ENCODE results near the gene ESYT3. TPM values are rescaled to one million over a fixed set of nuclear protein-coding genes. Genes with fewer than 3 reads are reported as not detected.

The ESYT3 gene
- total RNA-seq, 1 donor, result 0.72 TPM

DNA sequence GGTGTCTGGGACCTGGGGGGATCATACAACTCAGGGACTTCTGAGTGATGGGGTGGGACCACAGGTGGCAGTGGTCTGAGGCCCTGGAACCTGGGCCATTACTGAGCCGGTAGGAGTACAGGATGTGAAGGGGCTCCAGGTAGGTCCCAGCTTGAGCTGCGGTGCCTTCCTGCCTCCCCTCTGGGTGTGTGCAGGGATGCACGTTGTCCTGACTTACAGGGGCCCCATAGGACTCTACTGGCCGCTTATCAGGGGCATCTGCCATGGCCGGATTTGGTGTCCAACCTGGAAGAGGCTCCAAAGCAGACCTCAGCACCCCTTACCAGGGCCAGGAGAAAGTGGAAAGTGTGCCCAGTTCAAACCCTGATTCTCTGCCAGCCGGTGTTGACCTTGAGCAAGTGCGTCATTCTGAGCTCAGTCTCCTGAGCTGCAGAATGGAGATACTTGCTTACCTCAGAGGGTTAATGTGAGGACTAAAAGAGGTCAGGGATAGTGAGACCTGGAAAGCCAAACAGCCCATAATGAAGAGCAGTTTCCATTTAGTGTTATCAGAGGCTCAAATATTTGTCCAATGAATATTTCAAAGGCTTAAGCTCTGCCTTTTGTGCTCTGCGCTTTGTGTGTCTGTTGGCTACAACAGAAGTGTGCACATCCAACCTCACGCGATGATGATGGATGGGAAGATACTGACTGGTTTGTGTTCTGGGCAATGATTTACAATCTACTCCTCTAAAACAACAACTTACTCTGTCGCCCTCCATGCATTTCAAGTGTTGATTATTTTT lies 35.4 kb upstream of the ESYT3 start:
- no peak overlapping the region for H3K4me2 ChIP-seq (ENCODE audit: insufficient read depth, low read length)
- no peaks in the 10 kb centered on the region for H3K27me3 ChIP-seq (ENCODE audit: insufficient read depth, low read length)
- H4K20me1 ChIP-seq (ENCODE audit: insufficient read depth, low read length), result peaks cover 19% of the 10 kb centered on the region
- H3K4me1 ChIP-seq (ENCODE audit: insufficient read depth, low read length), result no peaks in the 10 kb centered on the region
- H3K36me3 ChIP-seq (ENCODE audit: insufficient read depth, low read length), result peaks cover 45% of the 10 kb centered on the region
- TF ChIP-seq, protein P1, sequence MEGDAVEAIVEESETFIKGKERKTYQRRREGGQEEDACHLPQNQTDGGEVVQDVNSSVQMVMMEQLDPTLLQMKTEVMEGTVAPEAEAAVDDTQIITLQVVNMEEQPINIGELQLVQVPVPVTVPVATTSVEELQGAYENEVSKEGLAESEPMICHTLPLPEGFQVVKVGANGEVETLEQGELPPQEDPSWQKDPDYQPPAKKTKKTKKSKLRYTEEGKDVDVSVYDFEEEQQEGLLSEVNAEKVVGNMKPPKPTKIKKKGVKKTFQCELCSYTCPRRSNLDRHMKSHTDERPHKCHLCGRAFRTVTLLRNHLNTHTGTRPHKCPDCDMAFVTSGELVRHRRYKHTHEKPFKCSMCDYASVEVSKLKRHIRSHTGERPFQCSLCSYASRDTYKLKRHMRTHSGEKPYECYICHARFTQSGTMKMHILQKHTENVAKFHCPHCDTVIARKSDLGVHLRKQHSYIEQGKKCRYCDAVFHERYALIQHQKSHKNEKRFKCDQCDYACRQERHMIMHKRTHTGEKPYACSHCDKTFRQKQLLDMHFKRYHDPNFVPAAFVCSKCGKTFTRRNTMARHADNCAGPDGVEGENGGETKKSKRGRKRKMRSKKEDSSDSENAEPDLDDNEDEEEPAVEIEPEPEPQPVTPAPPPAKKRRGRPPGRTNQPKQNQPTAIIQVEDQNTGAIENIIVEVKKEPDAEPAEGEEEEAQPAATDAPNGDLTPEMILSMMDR (IDR thresholded peaks at IDR 0.05; ENCODE audit: extremely low read depth, low read depth, low read length), result no peak
- H3K27ac ChIP-seq (ENCODE audit: low read depth, low read length), result no peak overlapping the region
- H3K79me2 ChIP-seq (ENCODE audit: insufficient read depth, low read length), result peaks cover 8% of the 10 kb centered on the region
- H3K4me3 ChIP-seq (ENCODE audit: insufficient read depth, low read length), result no peak overlapping the region
- no peak for DNase-seq (ENCODE audit: insufficient read length, low spot score, missing footprints)
- no peak overlapping the region for H2AFZ ChIP-seq (ENCODE audit: low read length)
- no peaks in the 10 kb centered on the region for H3K9me3 ChIP-seq (ENCODE audit: low read depth, low read length)

DNA sequence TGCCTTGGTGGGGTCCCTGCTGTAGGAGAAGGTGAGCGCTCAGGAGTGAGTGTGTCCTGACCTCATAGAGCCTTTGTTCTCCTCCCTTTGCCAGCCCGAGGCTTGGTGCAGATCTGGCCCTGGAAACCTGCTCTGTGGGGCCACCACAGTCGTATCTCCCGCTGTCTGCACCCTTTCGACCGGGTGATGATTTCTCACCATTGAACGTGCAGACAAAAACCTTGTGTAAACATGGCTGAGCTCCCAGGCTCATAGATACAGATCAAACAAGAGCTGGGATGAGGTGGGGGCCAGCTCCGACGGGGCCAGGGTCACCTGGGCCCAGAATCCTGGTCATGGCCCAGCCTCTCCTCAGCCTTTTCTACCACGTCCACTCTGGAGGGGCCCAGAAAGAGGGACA lies 34.6 kb upstream of the ESYT3 start:
- Histone ChIP-seq H3K4me2 (ENCODE audit: insufficient read depth, low read length) (no peak overlapping the region), H3K27ac (ENCODE audit: low read depth, low read length) (no peak overlapping the region), H2AFZ (ENCODE audit: low read length) (no peak overlapping the region), H3K4me1 (ENCODE audit: insufficient read depth, low read length) (no peaks in the 10 kb centered on the region), H3K79me2 (ENCODE audit: insufficient read depth, low read length) (peaks cover 4% of the 10 kb centered on the region), H4K20me1 (ENCODE audit: insufficient read depth, low read length) (peaks cover 15% of the 10 kb centered on the region), H3K4me3 (ENCODE audit: insufficient read depth, low read length) (no peak overlapping the region), H3K36me3 (ENCODE audit: insufficient read depth, low read length) (peaks cover 53% of the 10 kb centered on the region), H3K27me3 (ENCODE audit: insufficient read depth, low read length) (no peaks in the 10 kb centered on the region), H3K9me3 (ENCODE audit: low read depth, low read length) (no peaks in the 10 kb centered on the region)
- TF ChIP-seq, protein P1 (IDR thresholded peaks at IDR 0.05; ENCODE audit: extremely low read depth, low read depth, low read length), result no peak
- no peak for DNase-seq (ENCODE audit: insufficient read length, low spot score, missing footprints)

DNA sequence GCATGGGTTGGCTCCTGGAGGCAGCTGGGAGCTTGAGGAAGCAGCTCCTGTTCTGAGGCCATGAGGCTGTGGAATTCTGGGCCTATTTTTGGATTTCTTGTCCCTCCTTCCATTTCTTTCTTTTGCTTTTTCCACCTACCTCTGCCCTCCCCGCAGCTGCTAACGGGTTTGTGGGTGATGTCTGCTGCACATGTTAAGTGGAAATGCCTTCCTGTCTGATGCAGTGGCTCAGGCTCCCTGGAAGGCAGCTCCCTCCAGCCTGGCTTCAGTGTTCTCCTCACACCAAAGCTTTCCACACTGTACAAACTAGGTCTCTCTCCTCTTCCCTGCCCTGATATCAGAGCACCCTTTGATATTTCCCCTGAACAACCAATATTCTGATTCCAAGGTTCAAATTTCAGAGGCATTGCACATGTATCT lies 33.8 kb upstream of the ESYT3 start:
- Histone ChIP-seq H3K27ac (ENCODE audit: low read depth, low read length) (no peak overlapping the region), H3K9me3 (ENCODE audit: low read depth, low read length) (no peaks in the 10 kb centered on the region), H4K20me1 (ENCODE audit: insufficient read depth, low read length) (peaks cover 12% of the 10 kb centered on the region), H3K27me3 (ENCODE audit: insufficient read depth, low read length) (no peaks in the 10 kb centered on the region), H3K79me2 (ENCODE audit: insufficient read depth, low read length) (peaks cover 4% of the 10 kb centered on the region), H3K4me3 (ENCODE audit: insufficient read depth, low read length) (no peak overlapping the region), H3K4me1 (ENCODE audit: insufficient read depth, low read length) (no peaks in the 10 kb centered on the region), H3K4me2 (ENCODE audit: insufficient read depth, low read length) (no peak overlapping the region), H3K36me3 (ENCODE audit: insufficient read depth, low read length) (peaks cover 62% of the 10 kb centered on the region), H2AFZ (ENCODE audit: low read length) (no peak overlapping the region)
- TF ChIP-seq, protein P1 (IDR thresholded peaks at IDR 0.05; ENCODE audit: extremely low read depth, low read depth, low read length), result no peak
- no peak for DNase-seq (ENCODE audit: insufficient read length, low spot score, missing footprints)

DNA sequence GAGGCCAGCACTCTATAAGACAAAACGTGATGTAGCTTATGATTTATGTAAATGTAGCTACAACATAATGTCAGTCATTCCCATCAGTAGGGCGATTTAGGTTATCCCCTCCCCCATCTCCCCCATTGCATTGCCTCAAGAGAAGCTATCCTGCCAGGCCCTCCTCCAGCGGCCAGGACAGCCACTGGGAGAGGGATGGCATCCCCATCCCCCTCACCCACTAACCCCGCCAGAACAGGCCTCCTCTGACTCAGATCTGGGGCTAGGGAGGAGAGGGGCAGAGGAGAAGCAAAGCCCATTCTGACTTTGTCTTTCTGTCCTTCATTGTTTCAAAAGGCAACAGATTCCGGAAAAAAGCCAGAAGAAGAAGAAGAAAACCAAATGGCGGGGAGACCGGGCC lies 32.6 kb upstream of the ESYT3 start:
- DNase-seq (ENCODE audit: insufficient read length, low spot score, missing footprints), result no peak
- Histone ChIP-seq H3K9me3 (ENCODE audit: low read depth, low read length) (no peaks in the 10 kb centered on the region), H3K4me3 (ENCODE audit: insufficient read depth, low read length) (no peak overlapping the region), H2AFZ (ENCODE audit: low read length) (no peak overlapping the region), H3K36me3 (ENCODE audit: insufficient read depth, low read length) (peaks cover 65% of the 10 kb centered on the region), H3K79me2 (ENCODE audit: insufficient read depth, low read length) (no peaks in the 10 kb centered on the region), H3K27me3 (ENCODE audit: insufficient read depth, low read length) (no peaks in the 10 kb centered on the region), H3K4me2 (ENCODE audit: insufficient read depth, low read length) (no peak overlapping the region), H4K20me1 (ENCODE audit: insufficient read depth, low read length) (peaks cover 7% of the 10 kb centered on the region), H3K4me1 (ENCODE audit: insufficient read depth, low read length) (no peaks in the 10 kb centered on the region), H3K27ac (ENCODE audit: low read depth, low read length) (no peak overlapping the region)
- TF ChIP-seq, protein P1 (IDR thresholded peaks at IDR 0.05; ENCODE audit: extremely low read depth, low read depth, low read length), result no peak

Data from osteoblast (primary cell).